ENCODE results near the gene MBP. TPM values are rescaled to one million over a fixed set of nuclear protein-coding genes. Genes with fewer than 3 reads are reported as not detected.

The MBP gene
- total and polyA plus RNA-seq, 2 of the 4 experiments (the other 2 are of a cell fraction): 0.72 to 0.90 TPM

DNA sequence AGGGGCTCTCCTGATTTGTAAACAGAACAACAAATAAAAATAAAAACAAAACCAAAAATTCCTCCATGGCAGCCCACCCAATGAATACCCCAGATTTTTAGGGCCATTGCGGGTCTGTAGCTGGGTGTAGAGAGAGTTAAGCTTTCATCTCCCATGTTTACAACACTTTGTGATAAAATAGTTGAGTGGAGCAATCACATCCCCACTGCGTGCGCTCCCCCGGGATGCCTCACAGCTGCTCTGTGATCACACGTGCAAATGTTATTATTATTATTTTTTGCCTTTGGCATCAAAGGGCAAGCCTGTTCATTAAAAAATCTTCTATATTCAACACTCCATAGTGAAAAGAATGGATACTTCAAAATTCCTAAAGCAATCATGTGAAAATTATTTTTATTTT, 118.0 kb downstream of the MBP start:
- dilution Hi-C loops (cut with HindIII; ENCODE audit: low sequenced_read_pairs, unreplicated experiment): no loop called here
- ATAC-seq (ENCODE audit: low read depth) (no peak), DNase-seq (no peak)
- no peaks in the 10 kb centered on the region for H4K20me1 ChIP-seq (ENCODE audit: insufficient read depth, low read length)
- H3K9me1 ChIP-seq (ENCODE audit: insufficient read depth, low read length): no peaks in the 10 kb centered on the region
- ChIA-PET CTCF (interaction anchor here (0.9 kb wide), 1 partner anchor 19 kb away, joined by 3 read pairs; no protein-coding TSS in a partner anchor), POLR2A (ENCODE audit: unreplicated experiment) (no interaction called here)
- no peak overlapping the region for H3K4me3 ChIP-seq (ENCODE audit: insufficient read depth, low read depth, low read length)
- no peak overlapping the region for H2BK5ac ChIP-seq (ENCODE audit: low read depth, low read length, poor library complexity, severe bottlenecking)
- H2AK9ac ChIP-seq (replicated peaks; ENCODE audit: low read depth, low read length, poor library complexity): no peak overlapping the region
- WGBS, 2 experiments (ENCODE audit: extremely low coverage in 2 of 2, insufficient read length in 1 of 2): no CpG with 5 or more reads among the region's 5 CpGs
- H3K27me3 ChIP-seq (ENCODE audit: control insufficient read depth, insufficient read depth, low read length): no peaks in the 10 kb centered on the region; the same call in 1 of the 2 replicates
- H4K91ac ChIP-seq (ENCODE audit: insufficient read depth, low read depth, low read length): no peak overlapping the region
- no peaks in the 10 kb centered on the region for H3K9me3 ChIP-seq (ENCODE audit: control insufficient read depth, insufficient read depth, low read length)
- no peak overlapping the region for H4K8ac ChIP-seq (ENCODE audit: low read depth in 2 of 2, low read length in 2 of 2)
- H4K5ac ChIP-seq (ENCODE audit: low read depth, low read length): no peak overlapping the region
- H3K18ac ChIP-seq (ENCODE audit: low read depth, low read length): no peak overlapping the region
- no peak overlapping the region for H3K23ac ChIP-seq (ENCODE audit: low read depth, low read length)
- H3K27ac ChIP-seq (ENCODE audit: insufficient read depth, low read length): no peak overlapping the region
- no peaks in the 10 kb centered on the region for H3K79me1 ChIP-seq (ENCODE audit: low read depth in 1 of 2, low read length in 2 of 2)
- intact Hi-C loops (cut with micrococcal nuclease): no loop called here
- H2BK20ac ChIP-seq (ENCODE audit: low read depth, low read length): no peak overlapping the region
- H2BK120ac ChIP-seq (ENCODE audit: low read depth, low read length): no peak overlapping the region
- H3K14ac ChIP-seq (replicated peaks; ENCODE audit: low read depth, low read length): no peak overlapping the region
- no peak overlapping the region for H3K4ac ChIP-seq (ENCODE audit: low read depth, low read length)
- no peaks in the 10 kb centered on the region for H3K4me1 ChIP-seq (ENCODE audit: control insufficient read depth, insufficient read depth, low read length)
- BruUV-seq (replicated peaks): no TSS peak
- no peak overlapping the region for H2BK15ac ChIP-seq (ENCODE audit: low read depth, low read length)
- in situ Hi-C loops (cut with MboI; ENCODE audit: low sequenced_read_pairs): no loop called here
- H3K4me2 ChIP-seq (ENCODE audit: low read depth, low read length): no peak overlapping the region
- H2AK5ac ChIP-seq (ENCODE audit: low read depth, low read length): no peak overlapping the region
- H2AFZ ChIP-seq (replicated peaks; ENCODE audit: low read length, poor library complexity): no peak overlapping the region
- no peak overlapping the region for H3K56ac ChIP-seq (ENCODE audit: extremely low read depth, insufficient read depth, low read length)
- no peak overlapping the region for H3K9ac ChIP-seq (ENCODE audit: low read depth, low read length)
- no peak for TF ChIP-seq RFX5 (IDR thresholded peaks at IDR 0.05; ENCODE audit: low read depth, low read length)
- no peak for TF ChIP-seq MAZ (IDR thresholded peaks at IDR 0.05; ENCODE audit: borderline replicate concordance, low read depth, low read length)
- TF ChIP-seq, protein P1, sequence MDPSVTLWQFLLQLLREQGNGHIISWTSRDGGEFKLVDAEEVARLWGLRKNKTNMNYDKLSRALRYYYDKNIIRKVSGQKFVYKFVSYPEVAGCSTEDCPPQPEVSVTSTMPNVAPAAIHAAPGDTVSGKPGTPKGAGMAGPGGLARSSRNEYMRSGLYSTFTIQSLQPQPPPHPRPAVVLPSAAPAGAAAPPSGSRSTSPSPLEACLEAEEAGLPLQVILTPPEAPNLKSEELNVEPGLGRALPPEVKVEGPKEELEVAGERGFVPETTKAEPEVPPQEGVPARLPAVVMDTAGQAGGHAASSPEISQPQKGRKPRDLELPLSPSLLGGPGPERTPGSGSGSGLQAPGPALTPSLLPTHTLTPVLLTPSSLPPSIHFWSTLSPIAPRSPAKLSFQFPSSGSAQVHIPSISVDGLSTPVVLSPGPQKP (IDR thresholded peaks at IDR 0.05; ENCODE audit: borderline replicate concordance, low read depth, low read length): no peak
- TF ChIP-seq, protein P2, sequence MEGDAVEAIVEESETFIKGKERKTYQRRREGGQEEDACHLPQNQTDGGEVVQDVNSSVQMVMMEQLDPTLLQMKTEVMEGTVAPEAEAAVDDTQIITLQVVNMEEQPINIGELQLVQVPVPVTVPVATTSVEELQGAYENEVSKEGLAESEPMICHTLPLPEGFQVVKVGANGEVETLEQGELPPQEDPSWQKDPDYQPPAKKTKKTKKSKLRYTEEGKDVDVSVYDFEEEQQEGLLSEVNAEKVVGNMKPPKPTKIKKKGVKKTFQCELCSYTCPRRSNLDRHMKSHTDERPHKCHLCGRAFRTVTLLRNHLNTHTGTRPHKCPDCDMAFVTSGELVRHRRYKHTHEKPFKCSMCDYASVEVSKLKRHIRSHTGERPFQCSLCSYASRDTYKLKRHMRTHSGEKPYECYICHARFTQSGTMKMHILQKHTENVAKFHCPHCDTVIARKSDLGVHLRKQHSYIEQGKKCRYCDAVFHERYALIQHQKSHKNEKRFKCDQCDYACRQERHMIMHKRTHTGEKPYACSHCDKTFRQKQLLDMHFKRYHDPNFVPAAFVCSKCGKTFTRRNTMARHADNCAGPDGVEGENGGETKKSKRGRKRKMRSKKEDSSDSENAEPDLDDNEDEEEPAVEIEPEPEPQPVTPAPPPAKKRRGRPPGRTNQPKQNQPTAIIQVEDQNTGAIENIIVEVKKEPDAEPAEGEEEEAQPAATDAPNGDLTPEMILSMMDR (conservative IDR thresholded peaks at IDR 0.05; ENCODE audit: low read depth, low read length): no peak
- TF ChIP-seq, protein P3, sequence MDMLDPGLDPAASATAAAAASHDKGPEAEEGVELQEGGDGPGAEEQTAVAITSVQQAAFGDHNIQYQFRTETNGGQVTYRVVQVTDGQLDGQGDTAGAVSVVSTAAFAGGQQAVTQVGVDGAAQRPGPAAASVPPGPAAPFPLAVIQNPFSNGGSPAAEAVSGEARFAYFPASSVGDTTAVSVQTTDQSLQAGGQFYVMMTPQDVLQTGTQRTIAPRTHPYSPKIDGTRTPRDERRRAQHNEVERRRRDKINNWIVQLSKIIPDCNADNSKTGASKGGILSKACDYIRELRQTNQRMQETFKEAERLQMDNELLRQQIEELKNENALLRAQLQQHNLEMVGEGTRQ (IDR thresholded peaks at IDR 0.05; ENCODE audit: low read depth, low read length): no peak
- no peak for TF ChIP-seq RAD21 (IDR thresholded peaks at IDR 0.05; ENCODE audit: low read length)
- no peak for TF ChIP-seq POLR2A (IDR thresholded peaks at IDR 0.05; ENCODE audit: low read depth, low read length)
- no peak for TF ChIP-seq RCOR1 (IDR thresholded peaks at IDR 0.05; ENCODE audit: insufficient replicate concordance, low read length)
- no peak for TF ChIP-seq SMC3 (IDR thresholded peaks at IDR 0.05; ENCODE audit: low read depth, low read length)
- TF ChIP-seq BHLHE40 (IDR thresholded peaks at IDR 0.05; ENCODE audit: low read depth, low read length): no peak
- no peak for TF ChIP-seq NFE2L2 (IDR thresholded peaks at IDR 0.05; ENCODE audit: low read depth, low read length)
- TF ChIP-seq CHD1 (IDR thresholded peaks at IDR 0.05; ENCODE audit: low read depth, low read length): no peak
- peaks cover 3% of the 10 kb centered on the region; the same call in 1 of the 2 replicates for H3K36me3 ChIP-seq (ENCODE audit: control insufficient read depth, insufficient read depth, low read length)

Data from IMR-90 (cell line).